ENCODE measurements around the gene LSR. TPM values are rescaled to one million over a fixed set of nuclear protein-coding genes. Genes with fewer than 3 reads are reported as not detected.
A peak's percentile ranks its signal among the peaks of the same experiment; 100 is the strongest.
"Not testable (repeated sequence)": the region's sequence is repeated elsewhere in the genome, so short reads cannot be mapped to it uniquely, and the experiment has no call there.

The LSR gene
- total RNA-seq, 1 experiment from 2014 or later: 0.63 TPM

DNA sequence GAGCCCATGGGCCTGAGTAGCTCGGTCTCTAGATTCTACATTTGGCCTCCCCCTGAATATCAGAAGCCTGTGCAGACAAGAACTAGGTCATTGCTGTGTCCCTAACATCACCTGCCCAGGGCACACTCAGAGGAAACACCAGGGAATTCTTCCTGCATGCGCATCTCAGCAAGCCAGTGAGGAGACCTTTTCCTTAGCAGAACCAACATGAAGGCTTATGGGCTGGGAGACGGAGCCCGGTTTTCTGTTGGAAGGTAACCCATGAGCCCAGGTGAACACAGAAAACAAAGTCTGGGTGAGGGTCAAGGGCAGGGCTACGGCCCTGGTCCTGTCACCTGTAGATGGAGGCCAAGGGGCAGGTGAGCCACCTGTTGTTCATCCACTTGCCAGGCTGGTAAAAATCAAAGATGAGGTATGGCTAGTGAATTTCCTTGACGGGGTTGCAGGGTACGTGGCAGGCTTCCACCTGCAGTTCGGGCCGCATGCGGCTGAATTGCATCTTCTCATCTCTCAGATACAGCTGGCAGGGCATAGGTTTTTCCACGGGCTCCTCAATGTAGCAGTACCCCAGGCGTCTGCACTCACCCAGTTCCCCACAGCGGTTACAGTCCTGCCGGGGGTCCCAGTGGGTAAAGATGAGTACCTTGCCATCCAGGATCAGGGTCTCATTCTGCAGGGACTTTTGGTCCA is 16.7 kb upstream of the LSR start:
- Histone ChIP-seq H3K27me3 (ENCODE audit: low read length) (no peaks in the 10 kb centered on the region), H3K36me3 (ENCODE audit: insufficient read depth, low read length) (no peaks in the 10 kb centered on the region), H2AFZ (ENCODE audit: low read length) (no peak overlapping the region), H3K9me3 (ENCODE audit: low read length) (no peaks in the 10 kb centered on the region), H3K27ac (ENCODE audit: low read length) (no peak overlapping the region), H3K79me2 (ENCODE audit: low read length) (no peaks in the 10 kb centered on the region), H3K4me1 (ENCODE audit: low read length) (no peaks in the 10 kb centered on the region), H3K9me2 (replicated peaks; ENCODE audit: insufficient read depth, low read length) (no peaks in the 10 kb centered on the region), H4K20me1 (ENCODE audit: insufficient read depth, low read depth, low read length) (no peaks in the 10 kb centered on the region), H3K4me2 (ENCODE audit: low read depth, low read length, poor library complexity, severe bottlenecking) (no peak overlapping the region), H3K4me3 (ENCODE audit: low read length) (no peak overlapping the region), H3K9ac (ENCODE audit: low read length) (no peak overlapping the region)
- DNase-seq: no peak

- Histone ChIP-seq H3K4me3 (ENCODE audit: low read length) (no peak overlapping the region), H3K27me3 (ENCODE audit: low read length) (no peaks in the 10 kb centered on the region), H3K4me2 (ENCODE audit: low read depth, low read length, poor library complexity, severe bottlenecking) (no peak overlapping the region), H4K20me1 (ENCODE audit: insufficient read depth, low read depth, low read length) (no peaks in the 10 kb centered on the region), H3K9me2 (replicated peaks; ENCODE audit: insufficient read depth, low read length) (no peaks in the 10 kb centered on the region), H3K36me3 (ENCODE audit: insufficient read depth, low read length) (no peaks in the 10 kb centered on the region), H3K27ac (ENCODE audit: low read length) (no peak overlapping the region), H2AFZ (ENCODE audit: low read length) (no peak overlapping the region), H3K4me1 (ENCODE audit: low read length) (no peaks in the 10 kb centered on the region), H3K9ac (ENCODE audit: low read length) (no peak overlapping the region), H3K9me3 (ENCODE audit: low read length) (no peaks in the 10 kb centered on the region), H3K79me2 (ENCODE audit: low read length) (no peaks in the 10 kb centered on the region)
- no peak for DNase-seq
Observed at GRCh38 chr19:35232912-35233311, 15.9 kb upstream of the LSR start.

GRCh38 chr19:35236638-35237400 is 12.0 kb upstream of the LSR start:
- no peaks in the 10 kb centered on the region for H3K9me2 ChIP-seq (replicated peaks; ENCODE audit: insufficient read depth, low read length)
- no peak overlapping the region for H3K4me2 ChIP-seq (ENCODE audit: low read depth, low read length, poor library complexity, severe bottlenecking)
- H3K9me3 ChIP-seq (ENCODE audit: low read length): no peaks in the 10 kb centered on the region; the same call in 1 of the 2 replicates
- no peaks in the 10 kb centered on the region for H3K79me2 ChIP-seq (ENCODE audit: low read length)
- peak; percentile 73 for DNase-seq
- H3K4me1 ChIP-seq (ENCODE audit: low read length): no peaks in the 10 kb centered on the region
- no peak overlapping the region for H3K4me3 ChIP-seq (ENCODE audit: low read length)
- H3K27me3 ChIP-seq (ENCODE audit: low read length): no peaks in the 10 kb centered on the region
- H3K27ac ChIP-seq (ENCODE audit: low read length): no peak overlapping the region
- H3K9ac ChIP-seq (ENCODE audit: low read length): no peak overlapping the region
- no peaks in the 10 kb centered on the region for H4K20me1 ChIP-seq (ENCODE audit: insufficient read depth, low read depth, low read length)
- H3K36me3 ChIP-seq (ENCODE audit: insufficient read depth, low read length): no peaks in the 10 kb centered on the region
- no peak overlapping the region for H2AFZ ChIP-seq (ENCODE audit: low read length)

GRCh38 chr19:35239597-35239996 is 9.2 kb upstream of the LSR start:
- H3K27me3 ChIP-seq (ENCODE audit: low read length); H3K9me2 ChIP-seq (replicated peaks; ENCODE audit: insufficient read depth, low read length); H3K36me3 ChIP-seq (ENCODE audit: insufficient read depth, low read length); H2AFZ ChIP-seq (ENCODE audit: low read length); H3K4me2 ChIP-seq (ENCODE audit: low read depth, low read length, poor library complexity, severe bottlenecking); H3K27ac ChIP-seq (ENCODE audit: low read length); DNase-seq; H3K4me1 ChIP-seq (ENCODE audit: low read length); H3K79me2 ChIP-seq (ENCODE audit: low read length); H3K9me3 ChIP-seq (ENCODE audit: low read length); H3K4me3 ChIP-seq (ENCODE audit: low read length); H3K9ac ChIP-seq (ENCODE audit: low read length); H4K20me1 ChIP-seq (ENCODE audit: insufficient read depth, low read depth, low read length): not testable (repeated sequence)

DNA sequence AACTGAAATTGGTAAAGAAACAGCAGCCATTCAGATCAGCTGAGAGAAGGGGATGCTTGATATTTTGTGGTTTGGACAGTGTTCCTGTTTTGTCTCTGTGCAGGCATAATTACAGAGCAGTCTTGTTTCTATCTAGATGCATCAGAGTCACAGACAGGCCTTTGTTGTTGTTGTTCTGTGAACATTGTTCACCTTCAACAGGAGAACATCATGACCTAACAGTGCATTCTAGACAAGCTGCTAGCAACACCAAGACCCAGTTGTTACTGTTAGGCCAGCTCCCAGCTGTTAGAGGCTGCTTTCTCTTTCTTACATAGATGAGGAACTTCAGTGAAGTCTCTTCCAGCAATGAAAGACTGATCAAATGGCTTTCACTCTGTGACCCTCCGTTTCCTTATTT is 8.5 kb upstream of the LSR start:
- Histone ChIP-seq H3K79me2 (ENCODE audit: low read length) (no peaks in the 10 kb centered on the region), H3K27ac (ENCODE audit: low read length) (no peak overlapping the region), H2AFZ (ENCODE audit: low read length) (no peak overlapping the region), H3K9me2 (replicated peaks; ENCODE audit: insufficient read depth, low read length) (no peaks in the 10 kb centered on the region), H3K9ac (ENCODE audit: low read length) (no peak overlapping the region), H3K36me3 (ENCODE audit: insufficient read depth, low read length) (no peaks in the 10 kb centered on the region), H3K27me3 (ENCODE audit: low read length) (no peaks in the 10 kb centered on the region), H3K4me3 (ENCODE audit: low read length) (no peak overlapping the region), H3K9me3 (ENCODE audit: low read length) (no peaks in the 10 kb centered on the region; the same call in 1 of the 2 replicates), H3K4me1 (ENCODE audit: low read length) (no peaks in the 10 kb centered on the region), H4K20me1 (ENCODE audit: insufficient read depth, low read depth, low read length) (no peaks in the 10 kb centered on the region), H3K4me2 (ENCODE audit: low read depth, low read length, poor library complexity, severe bottlenecking) (no peak overlapping the region)
- DNase-seq: no peak

- no peaks in the 10 kb centered on the region for H3K79me2 ChIP-seq (ENCODE audit: low read length)
- H3K9ac ChIP-seq (ENCODE audit: low read length): no peak overlapping the region
- H3K36me3 ChIP-seq (ENCODE audit: insufficient read depth, low read length): no peaks in the 10 kb centered on the region
Observed at GRCh38 chr19:35241417-35241816, 7.4 kb upstream of the LSR start.

GRCh38 chr19:35246466-35247092 is 2.2 kb upstream of the LSR start:
- no peaks in the 10 kb centered on the region for H3K9me3 ChIP-seq (ENCODE audit: low read length)
- H3K27me3 ChIP-seq (ENCODE audit: low read length): no peaks in the 10 kb centered on the region
- no peak overlapping the region for H3K4me2 ChIP-seq (ENCODE audit: low read depth, low read length, poor library complexity, severe bottlenecking)
- H3K79me2 ChIP-seq (ENCODE audit: low read length): no peaks in the 10 kb centered on the region
- no peaks in the 10 kb centered on the region for H3K9me2 ChIP-seq (replicated peaks; ENCODE audit: insufficient read depth, low read length)
- no peak overlapping the region for H3K4me3 ChIP-seq (ENCODE audit: low read length)
- DNase-seq: no peak
- no peak overlapping the region for H3K27ac ChIP-seq (ENCODE audit: low read length)
- H3K4me1 ChIP-seq (ENCODE audit: low read length): no peaks in the 10 kb centered on the region; the same call in 1 of the 2 replicates
- no peaks in the 10 kb centered on the region for H3K36me3 ChIP-seq (ENCODE audit: insufficient read depth, low read length)
- no peaks in the 10 kb centered on the region for H4K20me1 ChIP-seq (ENCODE audit: insufficient read depth, low read depth, low read length)
- H3K9ac ChIP-seq (ENCODE audit: low read length): no peak overlapping the region
- H2AFZ ChIP-seq (ENCODE audit: low read length): no peak overlapping the region

More at GRCh38 chr19:35241417-35241816, 7.4 kb upstream of the LSR start:
- DNase-seq: no peak
- Histone ChIP-seq H3K4me2 (ENCODE audit: low read depth, low read length, poor library complexity, severe bottlenecking) (no peak overlapping the region), H3K27ac (ENCODE audit: low read length) (no peak overlapping the region), H3K9me2 (replicated peaks; ENCODE audit: insufficient read depth, low read length) (no peaks in the 10 kb centered on the region), H3K27me3 (ENCODE audit: low read length) (no peaks in the 10 kb centered on the region), H2AFZ (ENCODE audit: low read length) (no peak overlapping the region), H3K9me3 (ENCODE audit: low read length) (no peaks in the 10 kb centered on the region; the same call in 1 of the 2 replicates), H3K4me3 (ENCODE audit: low read length) (no peak overlapping the region), H3K4me1 (ENCODE audit: low read length) (no peaks in the 10 kb centered on the region), H4K20me1 (ENCODE audit: insufficient read depth, low read depth, low read length) (no peaks in the 10 kb centered on the region)

Data from Karpas-422 (cell line).